Gastrocnemius medialis (tissue), 4 donors: Measurements from ENCODE around the gene STAT5A.

Experiments used
- CTCF ChIP-seq, 5 experiments: fragments of 450-650 bp in 3 of 5; fragments of 200-600 bp in 2 of 5; sonication (generic) in 2 of 5; IDR thresholded peaks in 4 of 5; conservative IDR thresholded peaks in 1 of 5; 1 replicate in 4 of 5; 2 replicates in 1 of 5; pipeline ENCODE4 v1.5.1; 2016 to 2019; ENCODE audit warnings: antibody characterized with exemption in 5 of 5, mild to moderate bottlenecking in 3 of 5, moderate library complexity in 3 of 5
- POLR2A ChIP-seq, 2 donors: fragments of 450-650 bp; IDR thresholded peaks; one replicate each; pipeline ENCODE4 v1.6.1; 2017; ENCODE audit warnings: antibody characterized with exemption in 2 of 2, mild to moderate bottlenecking in 2 of 2, moderate library complexity in 2 of 2

GRCh38 chr17:42340691-42341127 is 52.4 kb downstream of the STAT5A start:
- TF ChIP-seq CTCF (IDR thresholded peaks at IDR 0.05 in 4 of 5, conservative IDR thresholded peaks at IDR 0.05 in 1 of 5) (no peak), POLR2A (IDR thresholded peaks at IDR 0.05) (no peak)
